Hepatocyte (in vitro differentiated cells): ENCODE measurements around the gene SFXN5. TPM values are rescaled to one million over a fixed set of nuclear protein-coding genes. Genes with fewer than 3 reads are reported as not detected.
"Not testable (repeated sequence)": the region's sequence is repeated elsewhere in the genome, so short reads cannot be mapped to it uniquely, and the experiment has no call there.

Source experiments
- DNase-seq: peaks from one replicate; pipeline ENCODE4 v3.0.0-alpha.2; 2016; ENCODE audit warnings: low spot score
- H2AFZ ChIP-seq: fragments of 200-600 bp; sonication (generic); 2 replicates; pipeline ENCODE4 v1.6.0; 2016; ENCODE audit warnings: antibody characterized with exemption, mild to moderate bottlenecking
- H3K27ac ChIP-seq: fragments of 200-600 bp; sonication (generic); 2 replicates; pipeline ENCODE4 v1.5.1; 2016; ENCODE audit warnings: mild to moderate bottlenecking
- H3K27me3 ChIP-seq: fragments of 200-600 bp; sonication (generic); 2 replicates; pipeline ENCODE4 v1.6.1; 2016
- H3K36me3 ChIP-seq: fragments of 200-600 bp; sonication (generic); replicated peaks from 2 replicates; pipeline ENCODE4 v1.5.1; 2016; ENCODE audit warnings: low read depth; ENCODE audit not compliant: insufficient read depth
- H3K4me1 ChIP-seq: fragments of 200-600 bp; sonication (generic); 2 replicates; pipeline ENCODE4 v1.5.1; 2016; ENCODE audit warnings: mild to moderate bottlenecking, moderate library complexity; ENCODE audit not compliant: insufficient read depth
- H3K4me2 ChIP-seq: fragments of 200-600 bp; sonication (generic); 2 replicates; pipeline ENCODE4 v1.6.0; 2016
- H3K4me3 ChIP-seq: fragments of 200-600 bp; sonication (generic); 2 replicates; pipeline ENCODE4 v1.5.1; 2016; ENCODE audit warnings: mild to moderate bottlenecking
- H3K79me2 ChIP-seq: fragments of 200-600 bp; sonication (generic); 2 replicates; pipeline ENCODE4 v1.6.0; 2017; ENCODE audit warnings: mild to moderate bottlenecking
- H3K9me2 ChIP-seq: fragments of 200-600 bp; sonication (generic); replicated peaks from 2 replicates; pipeline ENCODE4 v1.6.0; 2017; ENCODE audit warnings: mild to moderate bottlenecking; ENCODE audit not compliant: insufficient read depth
- H3K9me3 ChIP-seq: fragments of 200-600 bp; sonication (generic); 2 replicates; pipeline ENCODE4 v1.5.1; 2016; ENCODE audit warnings: low read depth, mild to moderate bottlenecking
- H4K20me1 ChIP-seq: fragments of 200-600 bp; sonication (generic); 2 replicates; pipeline ENCODE4 v1.6.0; 2016; ENCODE audit warnings: mild to moderate bottlenecking; ENCODE audit not compliant: insufficient read depth, poor library complexity, severe bottlenecking
- EZH2 ChIP-seq: fragments of 200-600 bp; sonication (generic); IDR thresholded peaks from 2 replicates; pipeline ENCODE4 v1.6.1; 2016; ENCODE audit warnings: antibody characterized with exemption, mild to moderate bottlenecking, borderline replicate concordance
- EZH2phosphoT487 ChIP-seq: fragments of 200-600 bp; sonication (generic); IDR thresholded peaks from one replicate; pipeline ENCODE4 v1.6.1; 2018; ENCODE audit warnings: antibody characterized with exemption, mild to moderate bottlenecking, low read depth, moderate library complexity; ENCODE audit not compliant: unreplicated experiment, severe bottlenecking
- WGBS: methylation state at CpG from one replicate; pipeline ENCODE4 v1.1.6; 2016; ENCODE audit warnings: low lambda C conversion rate; ENCODE audit errors: missing lambda C conversion rate; 5-methylcytosine and 5-hydroxymethylcytosine counted together
- polyA plus RNA-seq: library from polyadenylated mRNA; unstranded; fragments of >200 nt; fragmentation: Nextera tagmentation; extraction: Ambion mirVana; gene quantifications from 2 replicates; pipeline ENCODE4 v1.2.1, GENCODE V29; 2016
- total RNA-seq: library from RNA; depleted of rRNA; stranded (reverse); fragments of >200 nt; gene quantifications from 2 replicates; pipeline ENCODE4 v1.2.3, GENCODE V29; 2014
- TF ChIP-seq, protein P1 (sequence below): fragments of 200-600 bp; sonication (generic); IDR thresholded peaks from 2 replicates; pipeline ENCODE4 v1.5.1; 2016; ENCODE audit warnings: antibody characterized with exemption, mild to moderate bottlenecking; ENCODE audit not compliant: poor library complexity

The SFXN5 gene, protein sequence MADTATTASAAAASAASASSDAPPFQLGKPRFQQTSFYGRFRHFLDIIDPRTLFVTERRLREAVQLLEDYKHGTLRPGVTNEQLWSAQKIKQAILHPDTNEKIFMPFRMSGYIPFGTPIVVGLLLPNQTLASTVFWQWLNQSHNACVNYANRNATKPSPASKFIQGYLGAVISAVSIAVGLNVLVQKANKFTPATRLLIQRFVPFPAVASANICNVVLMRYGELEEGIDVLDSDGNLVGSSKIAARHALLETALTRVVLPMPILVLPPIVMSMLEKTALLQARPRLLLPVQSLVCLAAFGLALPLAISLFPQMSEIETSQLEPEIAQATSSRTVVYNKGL
- total RNA-seq (25.7 and 34.6 TPM in 2 replicates), polyA plus RNA-seq (25.8 and 26.1 TPM in 2 replicates)

DNA sequence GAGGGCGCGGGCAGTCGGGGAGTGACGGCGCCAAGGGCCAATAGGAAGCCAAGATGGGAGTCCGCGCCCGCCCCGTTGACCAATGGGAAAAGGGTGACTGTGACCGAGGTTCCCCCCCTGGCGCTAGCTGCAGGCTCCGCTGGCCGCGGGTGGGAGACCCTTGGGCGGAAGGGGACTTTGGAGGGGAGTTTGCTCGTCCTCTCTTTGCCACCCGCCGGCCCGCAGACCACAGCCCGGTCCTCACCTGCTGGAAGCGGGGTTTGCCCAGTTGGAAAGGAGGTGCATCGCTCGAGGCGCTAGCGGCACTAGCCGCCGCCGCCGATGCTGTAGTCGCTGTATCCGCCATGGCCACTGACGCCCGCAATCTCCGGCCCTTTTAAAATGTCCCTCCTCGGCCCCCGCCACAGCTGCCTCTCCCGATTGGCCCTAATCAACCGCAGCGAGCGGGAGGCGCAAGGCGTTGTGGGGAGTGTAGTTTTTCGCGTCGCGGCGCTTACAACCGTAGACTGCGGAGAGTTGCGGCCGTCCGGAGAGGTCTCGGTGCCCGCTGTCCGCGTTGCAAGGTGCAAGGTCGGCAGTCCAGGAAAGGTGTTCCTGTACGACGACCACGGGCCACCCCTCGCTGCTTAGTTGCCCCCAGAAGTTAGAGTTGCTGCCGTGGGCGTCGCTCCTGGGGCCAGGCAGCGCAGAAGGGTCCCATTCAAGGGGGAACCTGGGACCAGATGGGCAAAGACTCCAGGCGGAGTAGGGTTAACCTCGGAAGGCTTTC lies at the start of gene SFXN5:
Gene SFXN5 (minus strand): TSS at position 353 of the 769 bp plus-strand sequence. CDS start 7 bp downstream, at position 346.
- under 1% methylated on average over 62 of the region's 67 CpGs for WGBS
- H3K27me3 ChIP-seq = no peaks in the 10 kb centered on the region
- H3K36me3 ChIP-seq = no peaks in the 10 kb centered on the region
- no peaks in the 10 kb centered on the region for H3K9me3 ChIP-seq
- H3K4me1 ChIP-seq = peaks cover 18% of the 10 kb centered on the region
- TF ChIP-seq EZH2phosphoT487 (no peak), EZH2 (no peak)
- TF ChIP-seq, protein P1, sequence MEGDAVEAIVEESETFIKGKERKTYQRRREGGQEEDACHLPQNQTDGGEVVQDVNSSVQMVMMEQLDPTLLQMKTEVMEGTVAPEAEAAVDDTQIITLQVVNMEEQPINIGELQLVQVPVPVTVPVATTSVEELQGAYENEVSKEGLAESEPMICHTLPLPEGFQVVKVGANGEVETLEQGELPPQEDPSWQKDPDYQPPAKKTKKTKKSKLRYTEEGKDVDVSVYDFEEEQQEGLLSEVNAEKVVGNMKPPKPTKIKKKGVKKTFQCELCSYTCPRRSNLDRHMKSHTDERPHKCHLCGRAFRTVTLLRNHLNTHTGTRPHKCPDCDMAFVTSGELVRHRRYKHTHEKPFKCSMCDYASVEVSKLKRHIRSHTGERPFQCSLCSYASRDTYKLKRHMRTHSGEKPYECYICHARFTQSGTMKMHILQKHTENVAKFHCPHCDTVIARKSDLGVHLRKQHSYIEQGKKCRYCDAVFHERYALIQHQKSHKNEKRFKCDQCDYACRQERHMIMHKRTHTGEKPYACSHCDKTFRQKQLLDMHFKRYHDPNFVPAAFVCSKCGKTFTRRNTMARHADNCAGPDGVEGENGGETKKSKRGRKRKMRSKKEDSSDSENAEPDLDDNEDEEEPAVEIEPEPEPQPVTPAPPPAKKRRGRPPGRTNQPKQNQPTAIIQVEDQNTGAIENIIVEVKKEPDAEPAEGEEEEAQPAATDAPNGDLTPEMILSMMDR = peak; percentile 14
- DNase-seq = peak; percentile 98
- peak within 1 kb of the TSS; percentile 86 for H3K4me3 ChIP-seq
- H3K79me2 ChIP-seq = peaks cover 44% of the 10 kb centered on the region
- H3K4me2 ChIP-seq = peak within 1 kb of the TSS; percentile 94
- H3K9me2 ChIP-seq = no peaks in the 10 kb centered on the region
- peak within 1 kb of the TSS; percentile 91 for H2AFZ ChIP-seq
- no peaks in the 10 kb centered on the region for H4K20me1 ChIP-seq
- peak within 1 kb of the TSS; percentile 89 for H3K27ac ChIP-seq

DNA sequence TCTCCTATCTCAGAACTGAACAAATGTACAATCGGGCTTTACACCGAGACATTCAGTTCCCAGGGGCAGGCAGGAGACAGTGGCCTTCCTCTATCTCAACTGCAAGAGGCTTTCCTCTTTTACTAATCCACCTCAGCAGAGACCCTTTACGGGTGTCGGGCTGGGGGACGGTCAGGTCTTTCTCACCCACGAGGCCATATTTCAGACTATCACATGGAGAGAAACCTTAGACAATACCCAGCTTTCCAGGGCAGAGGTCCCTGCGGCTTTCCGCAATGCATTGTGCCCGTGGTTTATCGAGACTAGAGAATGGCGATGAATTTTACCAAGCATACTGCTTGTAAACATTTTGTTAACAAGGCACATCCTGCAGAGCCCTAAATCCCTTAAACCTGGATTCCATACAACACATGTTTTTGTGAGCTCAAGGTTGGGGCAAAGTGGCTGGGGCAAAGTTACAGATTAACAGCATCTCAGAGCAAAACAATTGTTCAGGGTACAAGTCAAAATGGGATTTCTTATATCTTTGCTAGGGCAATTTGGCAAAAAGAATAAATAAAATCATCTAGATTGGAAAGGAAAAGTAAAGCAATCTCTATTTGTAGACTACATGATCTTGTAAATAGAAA lies 48.2 kb upstream of the SFXN5 start:
- H3K27ac ChIP-seq = peak overlapping the region; percentile 48
- H3K4me1 ChIP-seq, H3K27me3 ChIP-seq, H3K9me3 ChIP-seq, H3K36me3 ChIP-seq, H3K9me2 ChIP-seq, H3K79me2 ChIP-seq, H2AFZ ChIP-seq, DNase-seq, H3K4me3 ChIP-seq, H4K20me1 ChIP-seq: not testable (repeated sequence)
- WGBS = 45% methylated on average over 11 of the region's 11 CpGs
- peak overlapping the region; percentile 39 for H3K4me2 ChIP-seq

DNA sequence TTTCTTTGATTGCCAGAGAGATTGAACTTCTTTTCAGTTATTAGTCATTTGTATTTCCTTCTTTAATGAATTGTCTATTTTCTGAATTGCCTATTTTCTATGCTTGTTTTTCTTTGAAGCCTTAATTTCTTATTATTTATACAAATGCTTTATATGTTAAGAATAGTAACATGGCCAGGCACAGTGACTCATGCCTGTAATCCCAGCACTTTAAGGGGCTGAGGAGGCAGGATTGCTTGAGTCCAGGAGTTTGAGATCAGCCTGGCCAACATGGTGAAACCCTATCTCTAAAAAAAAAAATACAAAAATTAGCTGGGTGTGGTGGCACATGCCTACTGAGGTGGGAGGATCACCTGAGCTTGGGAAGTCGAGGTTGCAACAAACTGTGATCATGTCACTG lies 45.9 kb upstream of the SFXN5 start:
- H3K79me2 ChIP-seq = peaks cover 2% of the 10 kb centered on the region
- H3K4me3 ChIP-seq = no peak overlapping the region
- H3K36me3 ChIP-seq = no peaks in the 10 kb centered on the region
- H3K27ac ChIP-seq = no peak overlapping the region
- DNase-seq = no peak
- no peaks in the 10 kb centered on the region for H3K4me1 ChIP-seq
- H3K9me2 ChIP-seq = no peaks in the 10 kb centered on the region
- H3K4me2 ChIP-seq = no peak overlapping the region
- H3K27me3 ChIP-seq = no peaks in the 10 kb centered on the region
- TF ChIP-seq, protein P1 = no peak
- no peak for TF ChIP-seq EZH2
- no peak for TF ChIP-seq EZH2phosphoT487
- WGBS = 69% methylated on average over 1 of the region's 1 CpG
- no peak overlapping the region for H2AFZ ChIP-seq
- H3K9me3 ChIP-seq = no peaks in the 10 kb centered on the region
- no peaks in the 10 kb centered on the region for H4K20me1 ChIP-seq
